GM12892 (cell line): ENCODE measurements around the gene GSDMA.
A peak's percentile ranks its signal among the peaks of the same experiment; 100 is the strongest.
"Not testable (repeated sequence)": the region's sequence is repeated elsewhere in the genome, so short reads cannot be mapped to it uniquely, and the experiment has no call there.

Source experiments
- DNase-seq: peaks from one replicate; pipeline ENCODE4 v3.0.0; 2011; ENCODE audit not compliant: insufficient read length
- FAIRE-seq: peaks from 2 replicates; lab custom pipeline; 2011; peaks lifted over from hg19 to GRCh38; lab: Jason Lieb, UNC
- POLR2A ChIP-seq: IDR thresholded peaks from 2 replicates; pipeline ENCODE4 v1.6.1; 2011; ENCODE audit warnings: low read depth, low read length, control low read depth
- POLR2AphosphoS5 ChIP-seq: IDR thresholded peaks from 2 replicates; pipeline ENCODE4 v1.6.1; 2011; ENCODE audit warnings: low read depth, low read length, control low read depth
- TAF1 ChIP-seq: IDR thresholded peaks from 2 replicates; pipeline ENCODE4 v1.6.1; 2011; ENCODE audit warnings: low read depth, mild to moderate bottlenecking, control low read depth, low read length, borderline replicate concordance

GSDMA gene

GRCh38 chr17:39935909-39936308 lies 26.9 kb upstream of the GSDMA start:
- DNase-seq (no peak), FAIRE-seq (no peak)
- TF ChIP-seq TAF1 (no peak), POLR2A (no peak), POLR2AphosphoS5 (no peak)

- FAIRE-seq (no peak), DNase-seq (no peak)
- TF ChIP-seq POLR2A = no peak
- TF ChIP-seq TAF1 = no peak
- TF ChIP-seq POLR2AphosphoS5 = no peak
Observed at GRCh38 chr17:39937447-39937846, 25.4 kb upstream of the GSDMA start.

- FAIRE-seq (peak; percentile 80), DNase-seq (no peak)
- TF ChIP-seq TAF1 = no peak
- no peak for TF ChIP-seq POLR2A
- no peak for TF ChIP-seq POLR2AphosphoS5
Observed at GRCh38 chr17:39938140-39938869, 24.5 kb upstream of the GSDMA start.

- FAIRE-seq (no peak), DNase-seq (no peak)
- no peak for TF ChIP-seq POLR2AphosphoS5
- TF ChIP-seq TAF1 = no peak
- no peak for TF ChIP-seq POLR2A
Observed at GRCh38 chr17:39939106-39939505, 23.7 kb upstream of the GSDMA start.

- peak; percentile 86 for FAIRE-seq
- no peak for DNase-seq
- TF ChIP-seq POLR2AphosphoS5 (no peak), POLR2A (no peak), TAF1 (no peak)
Observed at GRCh38 chr17:39939588-39940419, 23.0 kb upstream of the GSDMA start.

GRCh38 chr17:39943702-39944392 lies 19.0 kb upstream of the GSDMA start:
- TF ChIP-seq TAF1 (no peak), POLR2AphosphoS5 (no peak), POLR2A (no peak)
- DNase-seq (no peak), FAIRE-seq (no peak)

- FAIRE-seq (no peak), DNase-seq (no peak)
- no peak for TF ChIP-seq POLR2A
Observed at GRCh38 chr17:39944393-39944711, 18.5 kb upstream of the GSDMA start.

GRCh38 chr17:39946551-39947330 lies 16.1 kb upstream of the GSDMA start:
- FAIRE-seq (no peak), DNase-seq (no peak)
- TF ChIP-seq POLR2A (no peak), POLR2AphosphoS5 (no peak), TAF1 (no peak)

GRCh38 chr17:39948489-39948828 lies 14.3 kb upstream of the GSDMA start:
- not testable (repeated sequence) for DNase-seq, FAIRE-seq

- no peak for TF ChIP-seq POLR2AphosphoS5
- TF ChIP-seq TAF1 = no peak
- TF ChIP-seq POLR2A = no peak
- peak; percentile 17 for FAIRE-seq
- DNase-seq = no peak
Observed at GRCh38 chr17:39949028-39949427, 13.8 kb upstream of the GSDMA start.

- FAIRE-seq (no peak), DNase-seq (no peak)
- no peak for TF ChIP-seq POLR2A
- TF ChIP-seq TAF1 = no peak
- TF ChIP-seq POLR2AphosphoS5 = no peak
Observed at GRCh38 chr17:39950871-39951348, 11.9 kb upstream of the GSDMA start.

GRCh38 chr17:39951924-39952679 lies 10.7 kb upstream of the GSDMA start:
- TF ChIP-seq POLR2A (no peak), TAF1 (no peak), POLR2AphosphoS5 (no peak)
- FAIRE-seq = no peak

More at GRCh38 chr17:39951924-39952679, 10.7 kb upstream of the GSDMA start:
- no peak for DNase-seq
